ENCODE measurements around the gene NSUN2.

- TF ChIP-seq CTCF (IDR thresholded peaks at IDR 0.05; ENCODE audit: poor library complexity, severe bottlenecking) (no peak), TAF1 (IDR thresholded peaks at IDR 0.05; ENCODE audit: low read depth) (no peak), REST (IDR thresholded peaks at IDR 0.05; ENCODE audit: borderline replicate concordance) (no peak), EP300 (conservative IDR thresholded peaks at IDR 0.05; ENCODE audit: poor library complexity, severe bottlenecking) (no peak), POLR2AphosphoS5 (IDR thresholded peaks at IDR 0.05) (no peak)
Measured at GRCh38 chr5:6675784-6676491, 43.1 kb upstream of the NSUN2 start.

All from neural cell (in vitro differentiated cells).